CD4-positive, alpha-beta T cell treated with Interleukin-10 for 1 hour (primary cell): ENCODE results near the gene SCG2.
"Not testable (repeated sequence)": the region's sequence is repeated elsewhere in the genome, so short reads cannot be mapped to it uniquely, and the experiment has no call there.

Source experiments
- DNase-seq: peaks from one replicate; pipeline ENCODE4 v3.0.0-alpha.2; 2020

SCG2 gene

GRCh38 chr2:223612501-223612900, 10.3 kb upstream of the SCG2 start:
- no peak for DNase-seq

GRCh38 chr2:223611061-223611460, 8.9 kb upstream of the SCG2 start:
- no peak for DNase-seq

- DNase-seq, result no peak
Observed at GRCh38 chr2:223607476-223607875, 5.3 kb upstream of the SCG2 start.

- no peak for DNase-seq
Observed at GRCh38 chr2:223606946-223607345, 4.8 kb upstream of the SCG2 start.

GRCh38 chr2:223604231-223604630, 2.1 kb upstream of the SCG2 start:
- no peak for DNase-seq

DNA sequence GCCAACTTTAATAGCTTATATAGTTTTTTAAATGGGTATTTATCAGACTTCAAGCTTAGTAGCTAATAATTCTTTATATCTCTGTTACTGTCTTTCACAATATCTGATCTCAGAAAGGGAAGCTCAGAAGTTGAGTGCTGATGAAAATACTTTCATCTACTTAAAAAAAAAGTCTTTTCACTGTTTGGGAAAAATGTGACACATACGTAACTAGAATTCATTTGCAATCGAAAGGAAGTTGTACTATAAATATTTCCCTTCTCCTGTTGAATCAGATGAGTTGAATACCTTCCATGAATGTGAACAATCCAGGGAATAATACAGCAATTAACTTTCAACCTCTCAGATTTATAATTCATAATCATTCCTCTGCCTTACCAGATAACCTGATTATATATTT, 811 bp upstream of the SCG2 start:
- no peak for DNase-seq

DNA sequence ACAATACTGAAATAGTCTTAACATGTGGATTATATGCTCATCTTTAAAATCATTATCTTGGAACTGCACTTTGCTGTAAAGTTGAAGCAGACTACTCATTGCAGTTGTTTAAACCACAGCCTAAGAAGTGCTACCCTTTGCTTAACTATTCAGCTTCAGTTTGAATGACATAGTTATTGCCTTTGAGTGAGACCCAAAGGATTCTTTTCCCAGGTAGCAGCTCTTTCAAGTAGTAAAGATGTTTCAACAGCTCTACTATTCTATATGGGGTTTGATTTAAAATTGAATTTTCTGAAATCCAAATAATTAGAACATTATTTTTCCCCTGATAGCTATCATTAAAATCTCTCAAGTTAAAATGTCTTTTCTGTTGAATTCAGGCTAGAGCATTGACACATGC, 1.1 kb downstream of the SCG2 start:
- DNase-seq, result no peak

DNA sequence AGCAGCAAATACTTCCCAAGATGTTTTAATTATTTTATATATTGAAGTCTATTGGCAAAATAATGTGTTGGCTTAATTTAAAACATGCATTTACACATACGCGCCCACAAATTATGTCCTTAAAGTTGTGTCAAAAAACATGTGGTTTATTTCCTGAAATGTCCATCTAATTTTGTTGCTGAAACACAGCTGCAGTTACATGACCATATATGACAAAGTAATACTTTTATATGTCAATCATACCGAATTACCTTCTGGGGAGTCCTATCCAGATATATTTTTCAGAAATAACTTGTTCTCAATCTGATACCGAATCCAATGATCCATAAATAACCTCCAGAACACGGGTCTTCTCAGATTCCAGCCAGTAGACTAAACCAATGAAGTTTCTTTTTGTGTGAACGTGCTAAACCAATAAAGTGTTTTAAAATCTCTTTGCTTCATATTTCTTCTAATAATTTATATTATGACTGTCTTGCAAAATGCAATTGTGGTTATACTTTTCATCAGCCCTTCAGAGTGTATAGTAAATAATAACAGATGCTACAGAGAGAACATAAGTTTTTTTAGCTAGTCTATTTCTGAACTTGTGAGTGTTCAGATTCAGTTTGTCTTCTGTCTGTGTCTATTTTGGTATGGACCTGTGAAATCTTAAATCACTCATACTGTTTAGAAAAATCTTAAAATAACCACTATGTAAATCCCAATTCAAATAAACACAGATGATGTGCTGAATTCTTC, 2.4 kb downstream of the SCG2 start:
- DNase-seq, result no peak

DNA sequence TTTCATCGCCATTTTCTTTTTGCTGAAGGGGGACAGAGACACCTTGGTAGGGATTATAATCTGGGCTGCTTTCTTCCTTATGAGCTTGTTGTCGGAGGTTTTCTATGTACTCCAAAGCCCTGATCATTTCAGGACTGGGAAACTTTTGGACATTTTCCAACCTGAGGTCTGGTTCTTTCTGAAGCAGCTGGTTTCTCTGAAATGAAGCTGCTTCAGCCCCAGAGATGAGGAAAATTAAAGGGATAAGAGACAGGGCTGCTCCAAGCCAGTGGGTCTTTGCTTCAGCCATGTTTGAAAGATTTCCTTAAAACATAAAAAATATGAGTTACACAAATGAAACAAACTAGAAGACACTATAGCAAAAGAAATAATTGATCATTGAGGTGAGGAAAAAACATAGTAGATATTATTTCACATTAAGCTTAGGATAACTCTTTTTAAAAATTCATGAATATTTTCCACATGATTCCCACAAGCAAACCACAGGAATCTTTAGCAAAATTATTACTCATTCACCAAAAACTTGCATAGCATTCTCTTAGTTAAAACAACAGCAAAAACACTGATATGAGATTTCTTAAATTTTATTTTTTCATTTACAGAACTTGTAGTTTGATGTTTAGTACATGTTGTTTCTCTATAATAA, 3.0 kb downstream of the SCG2 start:
- no peak for DNase-seq

DNA sequence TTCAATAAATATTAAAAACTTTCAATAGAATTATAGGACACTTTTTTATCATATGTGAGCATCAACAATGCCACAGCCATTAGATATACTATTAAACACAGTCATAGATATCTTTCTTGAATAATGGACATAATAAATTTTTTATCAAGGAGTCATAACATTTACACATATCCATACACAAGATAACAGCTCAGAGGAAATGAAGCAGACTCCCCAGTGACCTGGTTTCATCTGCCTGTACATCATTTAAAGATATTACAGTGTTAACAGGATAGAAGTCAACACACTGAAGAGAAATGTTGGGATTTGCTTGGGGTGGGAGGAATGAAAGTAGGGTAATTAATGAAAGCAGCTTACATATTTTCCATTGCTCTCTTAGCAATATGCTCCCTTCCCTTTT, 5.1 kb downstream of the SCG2 start:
- no peak for DNase-seq

- no peak for DNase-seq
Observed at GRCh38 chr2:223596208-223596607, 6.0 kb downstream of the SCG2 start.

DNA sequence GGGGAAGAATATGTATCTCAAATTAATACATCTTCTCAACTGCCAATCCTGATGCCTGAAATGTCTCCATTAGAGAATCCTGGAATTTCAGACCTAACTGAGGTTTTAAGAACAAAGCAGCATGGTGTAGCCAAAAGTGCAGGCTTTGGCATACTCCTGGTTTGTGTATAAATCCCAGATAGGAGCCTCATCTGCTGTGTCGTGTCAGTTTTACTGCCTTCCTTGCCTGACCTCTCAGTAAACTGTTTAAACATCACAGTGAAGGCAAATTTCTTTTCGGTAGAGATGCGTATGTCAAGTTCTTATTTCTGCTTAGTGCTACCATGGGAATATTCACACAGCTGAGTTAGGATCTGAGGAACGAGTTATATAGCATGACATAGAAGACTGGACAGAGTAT, 7.3 kb downstream of the SCG2 start:
- no peak for DNase-seq

- DNase-seq, result no peak
Observed at GRCh38 chr2:223594259-223594658, 7.9 kb downstream of the SCG2 start.

- not testable (repeated sequence) for DNase-seq
Observed at GRCh38 chr2:223592689-223593088, 9.5 kb downstream of the SCG2 start.

- no peak for DNase-seq
Observed at GRCh38 chr2:223591596-223591995, 10.6 kb downstream of the SCG2 start.

GRCh38 chr2:223590964-223591363, 11.2 kb downstream of the SCG2 start:
- DNase-seq, result no peak

GRCh38 chr2:223589901-223590300, 12.3 kb downstream of the SCG2 start:
- no peak for DNase-seq

DNA sequence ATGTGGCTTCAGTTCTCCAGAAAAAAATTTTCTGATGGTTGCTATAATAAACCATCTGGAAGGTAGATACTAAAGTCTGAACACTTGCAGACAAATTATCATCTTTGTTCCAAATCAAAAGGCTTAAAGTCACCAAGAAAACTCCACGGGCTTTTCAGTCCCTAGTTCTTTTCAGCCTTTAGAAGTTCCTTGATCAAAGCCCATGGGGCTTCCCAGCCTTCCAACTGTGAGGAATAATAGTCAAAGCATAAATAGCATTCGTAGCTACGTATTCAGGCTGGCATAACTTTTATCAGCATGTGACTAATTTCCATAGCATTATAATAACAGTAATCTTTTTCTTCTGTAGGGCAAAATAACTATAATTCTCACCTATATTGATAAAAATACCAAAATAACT, 13.9 kb downstream of the SCG2 start:
- no peak for DNase-seq

DNA sequence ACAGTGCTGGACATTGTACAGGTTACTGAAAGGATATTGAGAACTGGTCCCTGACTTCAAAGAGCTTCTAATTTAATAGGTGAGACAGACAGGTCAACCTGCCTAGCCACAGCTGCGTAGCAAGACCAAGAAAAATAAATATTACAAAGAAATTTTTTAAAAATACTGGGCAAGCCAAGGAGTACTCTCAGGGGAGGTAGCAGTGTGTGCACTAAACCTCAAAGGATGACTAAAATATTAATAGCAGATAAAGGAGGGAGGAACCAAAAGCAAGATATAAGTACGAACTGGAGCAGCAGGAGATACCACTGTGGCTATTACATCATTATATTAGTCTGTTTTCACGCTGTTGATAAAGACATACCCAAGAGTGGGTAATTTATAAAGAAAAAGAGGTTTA, 14.9 kb downstream of the SCG2 start:
- DNase-seq, result no peak

DNA sequence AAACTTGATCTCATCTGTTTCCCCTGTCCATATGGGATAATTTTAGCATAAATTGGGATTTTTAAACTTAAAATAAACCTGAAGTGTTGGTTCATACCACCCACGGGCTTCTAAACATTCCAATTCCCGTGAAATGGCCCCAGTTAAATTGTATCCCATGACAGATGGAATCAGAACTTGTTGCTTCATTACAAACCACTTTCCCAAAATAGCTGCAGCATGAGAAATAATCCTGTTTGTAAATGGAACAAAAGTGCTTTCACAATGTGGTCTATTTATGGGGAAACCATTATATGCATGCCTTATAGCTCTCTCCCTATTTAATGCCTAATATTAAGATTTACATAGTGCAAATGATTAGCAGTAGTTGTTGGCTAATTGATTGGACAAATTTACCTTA, 15.9 kb downstream of the SCG2 start:
- DNase-seq, result no peak

DNA sequence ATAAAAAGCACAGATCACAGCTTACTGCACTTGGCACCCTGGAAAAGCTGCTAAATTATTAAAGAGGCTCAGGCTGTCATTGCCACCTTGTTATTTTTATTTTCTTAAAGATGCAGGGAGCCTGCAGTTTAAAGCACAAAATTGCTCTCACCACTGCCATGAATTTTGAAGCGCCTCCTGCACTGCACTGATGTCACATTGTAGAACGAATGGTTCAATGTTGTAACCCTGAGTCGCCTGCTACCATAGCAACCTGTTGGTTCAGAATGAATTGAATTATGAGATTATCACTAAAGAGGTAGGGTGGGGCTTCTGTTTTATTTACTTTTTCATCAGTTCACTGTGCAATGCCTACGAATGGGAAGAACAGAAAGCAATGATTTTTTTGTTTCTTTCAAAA, 16.5 kb downstream of the SCG2 start:
- DNase-seq, result no peak

DNA sequence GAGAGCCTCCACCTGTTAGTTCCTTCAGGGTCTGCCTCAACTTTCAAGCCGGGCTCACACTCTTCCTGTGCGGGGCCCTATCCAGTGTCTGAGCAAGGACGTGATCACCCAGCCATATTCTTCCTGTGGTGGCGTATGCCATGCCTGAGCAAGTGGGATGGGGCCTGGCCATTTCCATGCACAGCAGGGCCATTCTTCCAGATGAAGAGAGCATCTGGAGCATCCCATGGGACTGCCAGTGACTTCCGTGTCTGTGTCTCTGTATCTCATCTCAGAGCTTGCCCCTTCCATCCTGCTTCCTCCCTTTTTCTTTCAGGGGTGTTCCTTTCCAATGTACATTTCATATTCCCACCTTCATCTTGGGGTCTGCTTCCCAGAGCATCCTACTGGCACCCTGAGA, 20.2 kb downstream of the SCG2 start:
- DNase-seq, result no peak

GRCh38 chr2:223580951-223581350, 21.2 kb downstream of the SCG2 start:
- DNase-seq, result no peak

GRCh38 chr2:223578846-223579245, 23.3 kb downstream of the SCG2 start:
- DNase-seq, result no peak

DNA sequence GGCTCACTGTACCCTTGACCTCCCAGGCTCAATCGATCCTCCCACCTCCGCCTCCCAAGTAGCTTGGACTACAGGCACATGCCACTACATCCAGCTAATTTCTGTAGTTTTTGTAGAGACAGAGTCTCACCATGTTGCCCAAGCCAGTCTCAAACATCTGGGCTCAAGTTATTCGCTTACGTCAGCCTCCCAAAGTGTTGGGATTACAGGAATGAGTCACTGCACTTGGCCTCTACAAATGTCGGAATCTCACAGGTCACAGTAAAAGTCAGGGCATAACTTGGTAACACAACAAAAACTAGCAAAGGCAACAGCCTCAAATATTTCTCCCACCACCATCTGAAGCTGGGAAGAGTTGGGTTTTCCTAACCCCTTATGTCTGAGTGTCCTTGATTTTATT, 25.3 kb downstream of the SCG2 start:
- no peak for DNase-seq
